ENCODE data around the gene SLX1A. TPM values are rescaled to one million over a fixed set of nuclear protein-coding genes. Genes with fewer than 3 reads are reported as not detected.
A peak's percentile ranks its signal among the peaks of the same experiment; 100 is the strongest.

Gene SLX1A
- total and polyA plus RNA-seq, 10 of the 15 experiments (the other 5 are each of a cell fraction or from before 2014, with no cell fraction given) = 2.5 to 123 (median 28.9) TPM

GRCh38 chr16:30183233-30184095 lies 10.2 kb upstream of the SLX1A start, which contains the start of gene CORO1A:
Gene CORO1A, plus strand, starts transcription at chr16:30183602. Its CDS starts 1,608 bp downstream, at chr16:30185210.
- CTCF ChIA-PET = interaction anchor here (1.1 to 4.9 kb wide), 6 partner anchors 40 to 234 kb away, joined by 3 to 45 read pairs (median 4); partner anchors contain the start of genes TBX6 and ZNF48
- TF ChIP-seq PKNOX1 (IDR thresholded peaks at IDR 0.05) (peak; percentile 12; the same call in 1 of the 2 replicates), SRF (IDR thresholded peaks at IDR 0.05; ENCODE audit: low read depth in 2 of 2, low read length in 2 of 2) (no peak), SIN3A (IDR thresholded peaks at IDR 0.05; ENCODE audit: low read depth, low read length) (no peak; the same call in 1 of the 2 replicates), ZNF207 (IDR thresholded peaks at IDR 0.05; ENCODE audit: borderline replicate concordance) (no peak), CBFB (IDR thresholded peaks at IDR 0.05; ENCODE audit: low read depth) (no peak), TCF3 (IDR thresholded peaks at IDR 0.05; ENCODE audit: borderline replicate concordance, insufficient read depth, low read depth, low read length) (0 out of 2 replicates have a peak, but pooled peaks have one; percentile 11), IKZF1 (conservative IDR thresholded peaks at IDR 0.05) (peak; percentile 64), EGR1 (IDR thresholded peaks at IDR 0.05; ENCODE audit: borderline replicate concordance in 1 of 2, low read depth in 2 of 2, low read length in 2 of 2) (peak in 1 of 2 experiments; percentile 60; a peak in 1 of 3 replicates), BACH1 (IDR thresholded peaks at IDR 0.05; ENCODE audit: borderline replicate concordance) (peak; percentile 75; the same call in 1 of the 2 replicates), NFYA (IDR thresholded peaks at IDR 0.05; ENCODE audit: borderline replicate concordance, low read depth, low read length) (no peak), STAT1 (conservative IDR thresholded peaks at IDR 0.05) (no peak), MYB (IDR thresholded peaks at IDR 0.05; ENCODE audit: borderline replicate concordance, low read depth, low read length) (no peak), PAX5 (IDR thresholded peaks at IDR 0.05; ENCODE audit: borderline replicate concordance, low read depth, low read length) (no peak), NKRF (conservative IDR thresholded peaks at IDR 0.05) (peak; percentile 83; the same call in 1 of the 2 replicates), POLR2A (IDR thresholded peaks at IDR 0.05; ENCODE audit: low read depth, low read length) (peak; percentile 62), ETV6 (conservative IDR thresholded peaks at IDR 0.05 in 1 of 2, IDR thresholded peaks at IDR 0.05 in 1 of 2; ENCODE audit: borderline replicate concordance in 1 of 2, low read depth in 1 of 2) (no peak), NR2C1 (IDR thresholded peaks at IDR 0.05) (0 out of 2 replicates have a peak, but pooled peaks have one; percentile 24), ZSCAN29 (IDR thresholded peaks at IDR 0.05) (0 out of 2 replicates have a peak, but pooled peaks have one; percentile 62), ZBED1 (IDR thresholded peaks at IDR 0.05; ENCODE audit: borderline replicate concordance) (peak; percentile 37; the same call in 1 of the 2 replicates)

More at GRCh38 chr16:30183233-30184095, 10.2 kb upstream of the SLX1A start, which contains the start of gene CORO1A:
- no peak for FAIRE-seq
- H3K9ac ChIP-seq (ENCODE audit: control insufficient read depth, insufficient read depth, low read length) = peak within 1 kb of the TSS; percentile 99
- peak; percentile 51 for ATAC-seq
- ChIA-PET RAD21 (ENCODE audit: unreplicated experiment) (interaction anchor here (0.6 to 2.6 kb wide), 10 partner anchors 59 to 599 kb away, joined by 3 to 20 read pairs (median 3); partner anchors contain the start of genes ALDOA, DCTPP1 and TBX6), POLR2A (interaction anchor here (0.6 to 5.2 kb wide), 10 partner anchors 12 to 449 kb away, joined by 3 to 59 read pairs (median 4); partner anchors contain the start of genes CD2BP2, MAPK3, PPP4C and TBC1D10B), SMC1A (ENCODE audit: uncharacterized antibody, unreplicated experiment) (interaction anchor here (0.9 to 4.0 kb wide), 5 partner anchors 32 to 91 kb away, joined by 3 to 30 read pairs (median 3); partner anchors contain the start of gene TBX6)
- no peaks in the 10 kb centered on the region for H3K9me3 ChIP-seq (replicated peaks; ENCODE audit: control insufficient read depth, insufficient read depth, low read length)
- peak within 1 kb of the TSS; percentile 100 for H3K27ac ChIP-seq (ENCODE audit: control insufficient read depth, insufficient read depth)
- peaks cover 28% of the 10 kb centered on the region for H3K4me1 ChIP-seq (ENCODE audit: control insufficient read depth, insufficient read depth, low read length)
- no peaks in the 10 kb centered on the region for H3K27me3 ChIP-seq (replicated peaks in 1 of 2; ENCODE audit: control insufficient read depth in 2 of 2, insufficient read depth in 2 of 2, low read length in 1 of 2)
- peaks cover 55% of the 10 kb centered on the region for H3K79me2 ChIP-seq (ENCODE audit: control insufficient read depth, insufficient read depth, low read length)
- H3K4me3 ChIP-seq = peak within 1 kb of the TSS; percentile 96
- WGBS (ENCODE audit: insufficient coverage, insufficient replicate concordance, low lambda C conversion rate, missing lambda C conversion rate) = 2% methylated on average over 39 of the region's 81 CpGs
- H3K4me2 ChIP-seq (ENCODE audit: control insufficient read depth, insufficient read depth) = peak within 1 kb of the TSS; percentile 100
- H4K20me1 ChIP-seq (ENCODE audit: control insufficient read depth, insufficient read depth) = no peaks in the 10 kb centered on the region
- peak within 1 kb of the TSS; percentile 62 for H2AFZ ChIP-seq (ENCODE audit: control insufficient read depth, low read depth, low read length)
- H3K36me3 ChIP-seq (ENCODE audit: control insufficient read depth in 2 of 2, insufficient read depth in 2 of 2, low read length in 1 of 2) = peaks cover 17 to 29% of the 10 kb centered on the region in 2 experiments
- peak; percentile 32 for DNase-seq (ENCODE audit: low read depth, low spot score)
- BruUV-seq (replicated peaks) = no TSS peak
- in situ Hi-C loops (cut with MboI) = loop anchor here (10.0 kb wide), 2 partner anchors 451 to 511 kb away; partner anchors contain the start of gene SRCAP
- intact Hi-C loops (cut with micrococcal nuclease; ENCODE audit: unreplicated experiment) = no loop called here

All from GM12878 (cell line).